ENCODE data around the gene MYLK. TPM values are rescaled to one million over a fixed set of nuclear protein-coding genes. Genes with fewer than 3 reads are reported as not detected.

The MYLK gene
- total RNA-seq, 1 donor from 2014 or later = 56.7 TPM

- DNase-seq (ENCODE audit: low read depth in 2 of 2) = no peak
These were observed 7.3 kb downstream of the MYLK start for GRCh38 chr3:123876858-123877257.

DNA sequence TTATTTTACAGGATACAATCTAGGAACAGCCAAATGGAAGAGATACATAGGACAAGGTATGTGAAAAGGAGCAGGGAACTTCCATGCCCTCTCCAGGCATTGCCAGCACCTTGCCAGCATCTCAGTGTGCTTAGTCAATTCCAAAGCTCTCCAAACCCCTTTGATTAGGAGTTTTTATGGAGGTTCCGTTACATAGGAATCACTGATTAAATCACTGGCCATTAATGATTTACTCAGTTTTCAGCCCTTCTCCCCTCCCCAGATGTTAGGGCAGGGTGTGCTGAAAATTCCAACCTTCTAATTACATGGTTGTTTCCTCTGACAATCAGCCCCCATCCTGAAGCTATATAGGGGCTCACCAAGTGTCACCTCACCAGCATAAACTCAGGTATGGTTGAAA is 11.5 kb downstream of the MYLK start:
- DNase-seq (ENCODE audit: low read depth in 2 of 2) = no peak

GRCh38 chr3:123871946-123872345 is 12.2 kb downstream of the MYLK start:
- DNase-seq (ENCODE audit: low read depth in 2 of 2) = peak; percentile 75 to 81

DNA sequence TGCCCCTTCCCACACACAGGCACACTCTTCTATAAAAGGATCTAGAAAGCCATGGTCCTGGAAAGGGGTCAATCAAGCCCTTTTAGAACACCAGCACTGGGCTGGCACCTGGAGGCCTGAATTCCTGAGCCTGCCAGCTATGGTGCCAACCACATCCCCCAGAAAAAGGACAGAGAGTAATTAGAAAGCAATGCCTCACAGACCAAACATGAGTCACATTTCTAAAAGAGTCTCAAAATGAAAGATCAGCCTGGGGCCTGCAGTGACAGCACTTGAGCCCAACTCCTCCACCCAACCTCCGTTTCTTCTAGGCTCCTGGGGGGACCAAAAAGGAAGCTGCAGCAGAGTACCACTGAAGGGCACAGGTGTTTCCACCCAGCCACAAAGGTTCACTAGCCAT is 14.1 kb downstream of the MYLK start:
- DNase-seq (ENCODE audit: low read depth in 2 of 2) = no peak

- DNase-seq (ENCODE audit: low read depth in 2 of 2) = no peak
These were observed 15.0 kb downstream of the MYLK start for GRCh38 chr3:123869165-123869564.

- DNase-seq (ENCODE audit: low read depth in 2 of 2) = no peak
These were observed 19.4 kb downstream of the MYLK start for GRCh38 chr3:123864706-123865105.

GRCh38 chr3:123862152-123862551 is 22.0 kb downstream of the MYLK start:
- DNase-seq (ENCODE audit: low read depth in 2 of 2) = no peak

DNA sequence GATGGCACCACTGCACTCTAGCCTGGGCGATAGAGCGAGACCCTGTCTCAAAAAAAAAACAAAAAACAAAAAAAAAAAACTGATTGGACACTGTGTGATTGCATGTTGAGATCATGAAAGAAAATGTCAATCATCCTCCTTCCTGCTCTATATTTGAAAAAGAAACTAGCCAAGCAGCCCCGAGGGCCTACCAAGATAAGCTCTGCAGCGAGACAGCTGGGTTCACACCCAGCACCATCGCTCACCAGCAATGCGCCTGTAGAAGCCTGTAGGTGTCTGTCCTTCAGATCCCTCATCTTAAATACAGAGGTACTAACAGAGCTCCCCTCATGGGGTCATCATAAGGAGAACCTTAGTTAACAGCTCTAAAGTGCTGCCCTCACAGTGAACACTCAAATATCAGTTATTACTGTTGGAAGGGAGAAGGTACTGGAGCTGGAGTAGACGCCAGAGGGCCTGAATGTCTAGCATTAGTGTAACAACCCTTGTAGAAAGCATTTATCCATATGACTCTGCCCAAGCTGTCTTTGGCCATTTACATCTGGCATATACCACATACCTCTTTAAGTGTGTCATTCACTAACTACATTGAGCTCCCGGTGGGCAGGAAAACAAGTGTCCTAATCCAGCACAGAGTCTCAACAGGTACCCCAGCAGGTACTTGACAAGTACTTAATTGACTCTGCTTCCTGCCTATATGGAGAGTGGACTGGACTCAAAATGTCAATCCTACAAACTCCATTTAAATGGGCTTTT is 22.9 kb downstream of the MYLK start:
- no peak for DNase-seq (ENCODE audit: low read depth in 2 of 2)

DNA sequence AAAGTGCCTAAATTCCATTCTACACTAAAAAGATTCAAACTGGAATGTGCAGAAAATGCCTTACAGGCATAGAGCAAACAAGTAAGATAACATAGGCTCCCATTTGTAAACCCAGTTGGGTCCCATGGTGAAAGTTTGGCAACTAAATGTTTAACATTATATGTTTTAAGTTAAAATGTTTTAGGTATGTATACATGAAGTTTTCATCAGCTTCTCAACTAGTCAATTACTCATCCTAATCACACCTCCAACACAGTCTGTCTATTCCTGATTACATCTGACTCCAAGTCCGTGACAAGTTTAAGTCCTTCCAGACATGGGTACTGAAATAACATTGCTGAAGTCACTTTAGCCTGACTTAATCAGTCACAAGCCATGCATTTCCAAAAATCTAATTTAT is 25.0 kb downstream of the MYLK start:
- DNase-seq (ENCODE audit: low read depth in 2 of 2) = no peak

DNA sequence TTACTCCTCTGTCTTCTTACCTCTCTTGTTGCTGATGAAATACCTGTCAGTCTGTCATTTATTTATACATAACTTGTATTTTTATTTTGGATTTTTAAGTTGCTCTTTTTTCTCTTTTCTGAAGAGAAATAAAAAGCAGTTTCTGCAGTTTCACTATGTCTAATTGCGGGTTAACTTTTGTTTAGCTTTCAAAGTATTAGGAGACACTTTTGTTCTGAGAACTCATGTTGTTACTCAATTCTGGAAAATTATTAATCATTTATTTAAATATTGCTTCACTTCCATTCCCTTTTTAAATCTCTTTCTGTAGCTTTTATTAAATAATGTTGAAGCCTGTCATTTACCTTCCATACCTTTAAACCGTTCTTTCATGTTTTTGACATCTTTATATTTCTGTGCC is 29.2 kb downstream of the MYLK start:
- no peak for DNase-seq (ENCODE audit: low read depth in 2 of 2)

DNA sequence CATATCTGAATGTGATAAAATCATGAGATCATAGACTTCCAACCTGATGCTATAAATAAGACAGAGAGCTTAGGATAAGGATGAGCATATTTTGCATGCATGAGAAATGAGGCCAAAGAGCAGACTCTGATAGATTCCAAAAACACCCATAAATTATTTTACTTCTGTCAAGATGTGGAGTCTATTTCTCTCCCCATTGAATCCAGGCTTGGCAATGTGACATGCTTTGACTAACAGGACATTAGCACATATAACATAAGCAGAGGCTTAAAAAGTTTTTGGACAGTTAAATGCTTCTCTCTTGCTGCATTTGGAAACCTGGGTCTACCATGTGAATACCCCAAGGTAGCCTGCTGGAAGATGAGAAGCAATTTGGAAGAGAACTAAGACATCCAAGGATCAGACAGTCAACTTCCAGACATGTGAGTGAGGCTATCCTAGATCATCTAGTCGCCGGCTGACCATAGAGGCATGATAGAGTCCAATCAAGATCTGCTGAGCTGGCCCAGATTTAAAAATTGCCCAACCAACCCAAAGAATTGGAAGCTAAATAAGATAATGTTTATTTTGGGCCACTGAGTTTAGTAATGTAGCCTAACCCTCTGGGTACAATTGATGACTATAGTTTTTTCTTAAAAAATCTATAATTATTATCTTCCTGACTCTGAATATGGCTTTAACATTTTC is 30.3 kb downstream of the MYLK start:
- DNase-seq (ENCODE audit: low read depth in 2 of 2) = no peak

GRCh38 chr3:123847209-123847608 is 36.9 kb downstream of the MYLK start:
- DNase-seq (ENCODE audit: low read depth in 2 of 2) = no peak

- no peak for DNase-seq (ENCODE audit: low read depth in 2 of 2)
These were observed 40.5 kb downstream of the MYLK start for GRCh38 chr3:123843668-123844067.

DNA sequence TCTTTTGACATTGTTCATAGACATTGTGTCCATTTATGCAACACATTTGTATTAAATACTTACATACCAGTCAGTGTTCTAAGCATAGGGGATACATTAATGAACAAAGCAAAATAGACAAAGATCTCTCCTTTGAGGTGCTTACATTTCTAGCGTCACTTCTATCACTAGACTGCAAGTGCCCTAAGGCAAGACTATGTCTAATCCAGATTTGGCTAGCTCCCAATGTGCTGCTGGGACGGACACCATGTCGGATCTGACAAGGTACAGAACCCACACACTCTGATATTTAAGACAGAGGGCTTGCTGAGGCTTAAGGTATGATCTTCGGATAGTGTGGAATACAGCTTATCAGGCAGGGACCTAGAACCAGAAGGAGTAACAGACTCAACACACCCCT is 41.4 kb downstream of the MYLK start:
- no peak for DNase-seq (ENCODE audit: low read depth in 2 of 2)

- no peak for DNase-seq (ENCODE audit: low read depth in 2 of 2)
These were observed 42.5 kb downstream of the MYLK start for GRCh38 chr3:123841476-123842238.

- DNase-seq (ENCODE audit: low read depth in 2 of 2) = no peak
These were observed 43.2 kb downstream of the MYLK start for GRCh38 chr3:123840961-123841360.

DNA sequence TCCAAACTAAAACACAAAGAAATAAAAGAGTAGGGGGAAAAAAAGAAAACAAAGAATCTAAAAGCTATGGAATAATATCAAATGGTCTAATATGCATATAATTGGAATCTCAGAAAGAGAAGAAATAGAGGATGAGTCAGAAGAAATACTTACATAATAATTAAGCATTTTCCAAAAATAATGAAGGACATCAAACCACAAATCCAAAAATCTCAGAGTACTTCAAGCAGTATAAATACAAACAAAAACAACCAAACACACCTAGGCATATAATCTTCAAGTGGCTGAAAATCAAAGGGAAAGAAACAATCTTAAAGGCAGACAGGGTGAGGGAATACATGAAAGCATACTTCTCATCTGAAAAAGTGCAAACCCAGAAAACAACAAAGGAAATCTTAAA is 46.3 kb downstream of the MYLK start:
- DNase-seq (ENCODE audit: low read depth in 2 of 2) = no peak

DNA sequence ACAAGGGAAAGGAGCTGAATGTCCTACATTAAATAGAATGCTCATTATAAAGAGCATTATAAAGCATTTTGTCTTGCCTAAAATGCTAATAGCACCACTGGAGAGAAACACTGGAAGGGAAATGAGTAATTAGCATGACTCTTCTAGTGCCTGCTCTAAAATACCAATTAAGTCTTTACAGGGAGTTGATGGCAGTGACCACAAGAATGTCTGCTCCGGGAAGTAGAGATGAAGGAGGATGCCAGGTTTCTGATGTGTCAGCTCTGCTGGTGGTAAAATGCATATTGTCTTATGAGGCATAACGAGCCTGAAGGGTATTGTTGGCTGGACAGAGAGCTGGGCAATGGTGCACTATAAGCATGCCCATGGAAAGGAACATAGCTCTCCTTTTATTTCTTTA is 49.5 kb downstream of the MYLK start:
- peak in 1 of 2 donors; percentile 19 for DNase-seq (ENCODE audit: low read depth in 2 of 2)

DNA sequence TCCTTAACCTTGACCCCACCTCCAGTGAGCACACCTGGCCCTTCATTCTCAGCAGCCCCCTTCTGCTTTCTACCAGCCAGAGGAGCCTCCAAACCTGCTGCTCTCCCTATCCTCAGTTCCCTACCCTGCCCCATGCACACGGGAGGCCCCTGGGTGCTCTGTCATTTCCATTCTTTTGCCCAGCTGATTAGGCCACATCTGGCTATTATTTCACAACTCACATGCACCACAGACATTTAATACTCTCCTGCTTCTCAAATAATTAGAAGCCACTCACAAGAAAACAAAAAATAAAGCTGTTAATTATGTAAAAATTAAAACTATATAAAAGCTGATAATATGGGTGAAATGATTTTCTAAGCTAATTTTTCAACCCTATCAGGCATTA is 50.7 kb downstream of the MYLK start:
- DNase-seq (ENCODE audit: low read depth in 2 of 2) = no peak

DNA sequence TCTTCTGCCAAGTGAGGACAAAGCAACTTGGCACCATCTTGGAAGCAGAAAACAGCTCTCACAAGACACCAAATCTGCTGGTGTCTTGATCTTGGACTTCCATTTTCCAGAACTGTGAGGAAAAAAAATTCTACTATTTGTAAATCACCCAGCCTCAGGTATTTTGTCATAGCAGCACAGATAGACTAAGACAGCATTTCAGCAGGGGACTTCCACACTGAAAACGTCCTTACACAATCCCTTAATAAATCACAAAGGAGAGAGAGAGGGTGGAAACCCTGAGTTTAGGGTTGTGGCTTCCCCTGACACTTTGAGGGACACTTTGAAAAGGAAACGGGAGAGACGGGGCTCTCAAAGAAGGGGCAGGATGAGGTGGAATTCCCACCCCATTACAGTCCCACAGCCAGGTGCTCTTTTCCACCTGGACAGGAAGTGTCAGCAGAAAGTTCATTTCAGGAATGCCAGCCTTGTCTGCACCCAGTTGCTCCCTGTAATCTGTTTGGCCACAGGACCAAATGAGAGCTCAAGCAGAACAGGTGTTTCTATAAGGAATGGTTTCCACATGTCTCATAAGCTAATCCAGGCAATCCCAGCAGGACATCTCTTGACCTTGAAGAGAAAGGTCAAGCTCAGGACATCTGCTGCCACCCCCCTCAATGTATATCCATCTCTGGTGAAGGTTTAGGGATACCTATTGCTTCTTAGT is 51.3 kb downstream of the MYLK start:
- no peak for DNase-seq (ENCODE audit: low read depth in 2 of 2)

DNA sequence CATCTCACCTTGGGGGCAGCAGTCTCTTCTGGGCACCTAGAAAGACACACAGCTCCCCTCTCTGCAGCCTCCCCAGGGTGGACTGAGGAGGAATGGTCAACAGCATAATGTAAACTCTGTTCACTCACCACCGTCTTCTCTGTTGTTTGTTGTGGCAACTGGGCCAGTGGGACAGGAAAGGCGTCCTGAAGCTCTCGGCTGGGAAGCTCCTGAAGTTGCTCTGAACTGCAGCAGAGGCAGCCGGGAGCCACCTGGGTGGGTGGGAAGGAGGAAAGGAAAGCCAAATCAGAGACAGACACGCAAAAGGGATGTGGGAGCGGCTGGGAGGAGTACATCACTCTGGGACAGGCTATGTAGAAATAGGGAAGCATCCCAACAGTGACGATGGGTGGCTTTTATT is 52.7 kb downstream of the MYLK start:
- DNase-seq (ENCODE audit: low read depth in 2 of 2) = peak in 1 of 2 donors; percentile 43

GRCh38 chr3:123821920-123822319 is 62.2 kb downstream of the MYLK start:
- no peak for DNase-seq (ENCODE audit: low read depth in 2 of 2)

All from dermis microvascular lymphatic vessel endothelial cell (primary cell).